ENCODE data around the gene DHRSX.
A peak's percentile ranks its signal among the peaks of the same experiment; 100 is the strongest.

Gene DHRSX

GRCh38 chrX:2503591-2504500, 3.1 kb upstream of the DHRSX start:
- TF ChIP-seq, protein P1, sequence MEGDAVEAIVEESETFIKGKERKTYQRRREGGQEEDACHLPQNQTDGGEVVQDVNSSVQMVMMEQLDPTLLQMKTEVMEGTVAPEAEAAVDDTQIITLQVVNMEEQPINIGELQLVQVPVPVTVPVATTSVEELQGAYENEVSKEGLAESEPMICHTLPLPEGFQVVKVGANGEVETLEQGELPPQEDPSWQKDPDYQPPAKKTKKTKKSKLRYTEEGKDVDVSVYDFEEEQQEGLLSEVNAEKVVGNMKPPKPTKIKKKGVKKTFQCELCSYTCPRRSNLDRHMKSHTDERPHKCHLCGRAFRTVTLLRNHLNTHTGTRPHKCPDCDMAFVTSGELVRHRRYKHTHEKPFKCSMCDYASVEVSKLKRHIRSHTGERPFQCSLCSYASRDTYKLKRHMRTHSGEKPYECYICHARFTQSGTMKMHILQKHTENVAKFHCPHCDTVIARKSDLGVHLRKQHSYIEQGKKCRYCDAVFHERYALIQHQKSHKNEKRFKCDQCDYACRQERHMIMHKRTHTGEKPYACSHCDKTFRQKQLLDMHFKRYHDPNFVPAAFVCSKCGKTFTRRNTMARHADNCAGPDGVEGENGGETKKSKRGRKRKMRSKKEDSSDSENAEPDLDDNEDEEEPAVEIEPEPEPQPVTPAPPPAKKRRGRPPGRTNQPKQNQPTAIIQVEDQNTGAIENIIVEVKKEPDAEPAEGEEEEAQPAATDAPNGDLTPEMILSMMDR (conservative IDR thresholded peaks at IDR 0.05; ENCODE audit: low read depth) = no peak
- CTCF ChIA-PET = no interaction called here

GRCh38 chrX:2502668-2503519, 2.1 kb upstream of the DHRSX start:
- H3K27ac ChIP-seq = peak overlapping the region; percentile 47
- POLR2A ChIA-PET (ENCODE audit: low non-redundant PET) = no interaction called here
- DNase-seq (ENCODE audit: low spot score) = no peak
- CTCF ChIA-PET = no interaction called here
- TF ChIP-seq, protein P1 (conservative IDR thresholded peaks at IDR 0.05; ENCODE audit: low read depth) = no peak

More at GRCh38 chrX:2503591-2504500, 3.1 kb upstream of the DHRSX start:
- DNase-seq (ENCODE audit: low spot score) = no peak
- no peak overlapping the region for H3K27ac ChIP-seq
- POLR2A ChIA-PET (ENCODE audit: low non-redundant PET) = no interaction called here

DNA sequence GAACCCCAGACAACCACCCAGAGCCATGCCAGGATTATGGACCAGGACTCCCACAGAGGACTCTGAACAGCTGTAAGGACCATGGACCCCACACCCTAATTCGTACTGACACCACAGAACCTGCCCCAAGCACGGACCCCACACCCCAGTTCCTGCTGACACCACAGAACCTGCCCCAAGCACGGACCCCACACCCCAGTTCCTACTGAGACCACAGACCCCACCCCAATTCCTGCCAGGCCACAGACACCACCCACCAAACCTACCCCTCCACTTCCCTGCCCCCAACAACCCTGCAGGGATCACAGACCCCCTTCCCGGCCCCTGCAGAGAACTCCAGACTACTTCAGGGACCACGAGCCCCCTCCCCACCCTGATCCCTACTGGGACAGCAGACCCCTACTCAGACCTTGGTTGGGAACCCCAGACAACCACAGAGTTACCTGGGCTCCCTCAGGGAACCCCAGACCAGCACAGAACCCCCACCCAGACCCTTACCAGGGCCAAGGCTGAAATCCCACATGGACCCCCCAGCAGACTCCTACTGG, 1.4 kb upstream of the DHRSX start:
- CTCF ChIA-PET = no interaction called here
- DNase-seq (ENCODE audit: low spot score) = no peak
- H3K27ac ChIP-seq = peak overlapping the region; percentile 47
- POLR2A ChIA-PET (ENCODE audit: low non-redundant PET) = no interaction called here
- TF ChIP-seq, protein P1 (conservative IDR thresholded peaks at IDR 0.05; ENCODE audit: low read depth) = no peak

- DNase-seq (ENCODE audit: low spot score) = no peak
- TF ChIP-seq, protein P1 (conservative IDR thresholded peaks at IDR 0.05; ENCODE audit: low read depth) = no peak
- H3K27ac ChIP-seq = no peak overlapping the region
- ChIA-PET CTCF (no interaction called here), POLR2A (ENCODE audit: low non-redundant PET) (no interaction called here)
Measured at GRCh38 chrX:2501559-2502102, 855 bp upstream of the DHRSX start.

- TF ChIP-seq, protein P1 (conservative IDR thresholded peaks at IDR 0.05; ENCODE audit: low read depth) = peak; percentile 19; the same call in 1 of the 2 replicates
- peak; percentile 33 for DNase-seq (ENCODE audit: low spot score)
- ChIA-PET POLR2A (ENCODE audit: low non-redundant PET) (no interaction called here), CTCF (no interaction called here)
- H3K27ac ChIP-seq = peak overlapping the region; percentile 73
Measured at GRCh38 chrX:2500091-2500802, 529 bp downstream of the DHRSX start.

Data from RWPE1 (cell line).